ENCODE measurements around the gene FAM90A1.
"Not testable (repeated sequence)": the region's sequence is repeated elsewhere in the genome, so short reads cannot be mapped to it uniquely, and the experiment has no call there.

FAM90A1 gene

DNA sequence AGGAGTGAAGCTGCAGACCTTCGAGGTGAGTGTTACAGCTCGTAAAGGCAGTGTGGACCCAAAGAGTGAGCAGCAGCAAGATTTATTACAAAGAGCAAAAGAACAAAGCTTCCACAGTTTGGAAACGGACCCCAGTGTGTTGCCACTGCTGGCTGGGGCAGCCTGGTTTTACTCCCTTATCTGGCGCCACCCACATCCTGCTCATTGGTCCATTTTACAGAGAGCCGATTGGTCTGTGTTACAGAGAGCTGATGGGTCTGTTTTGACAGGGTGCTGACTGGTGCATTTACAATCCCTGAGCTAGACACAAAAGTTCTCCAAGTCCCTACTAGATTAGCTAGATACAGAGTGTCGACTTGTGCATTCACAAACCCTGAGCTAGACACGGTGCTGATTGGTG lies 24.2 kb upstream of the FAM90A1 start:
- H3K79me2 ChIP-seq (ENCODE audit: insufficient read depth, low read length); H3K4me3 ChIP-seq (ENCODE audit: insufficient read depth, low read length, poor library complexity, severe bottlenecking); H3K9ac ChIP-seq (ENCODE audit: low read length); H3K27ac ChIP-seq (ENCODE audit: low read depth, low read length); H3K9me2 ChIP-seq (replicated peaks; ENCODE audit: insufficient read depth, low read length); H3K4me2 ChIP-seq (ENCODE audit: low read depth, low read length, poor library complexity, severe bottlenecking); H3K36me3 ChIP-seq (ENCODE audit: low read length); H3K9me3 ChIP-seq (ENCODE audit: insufficient read depth, low read length); H4K20me1 ChIP-seq (ENCODE audit: low read depth, low read length); H2AFZ ChIP-seq (ENCODE audit: low read depth, low read length, severe bottlenecking); H3F3A ChIP-seq (ENCODE audit: insufficient read depth); H3K27me3 ChIP-seq (ENCODE audit: low read length): not testable (repeated sequence)

DNA sequence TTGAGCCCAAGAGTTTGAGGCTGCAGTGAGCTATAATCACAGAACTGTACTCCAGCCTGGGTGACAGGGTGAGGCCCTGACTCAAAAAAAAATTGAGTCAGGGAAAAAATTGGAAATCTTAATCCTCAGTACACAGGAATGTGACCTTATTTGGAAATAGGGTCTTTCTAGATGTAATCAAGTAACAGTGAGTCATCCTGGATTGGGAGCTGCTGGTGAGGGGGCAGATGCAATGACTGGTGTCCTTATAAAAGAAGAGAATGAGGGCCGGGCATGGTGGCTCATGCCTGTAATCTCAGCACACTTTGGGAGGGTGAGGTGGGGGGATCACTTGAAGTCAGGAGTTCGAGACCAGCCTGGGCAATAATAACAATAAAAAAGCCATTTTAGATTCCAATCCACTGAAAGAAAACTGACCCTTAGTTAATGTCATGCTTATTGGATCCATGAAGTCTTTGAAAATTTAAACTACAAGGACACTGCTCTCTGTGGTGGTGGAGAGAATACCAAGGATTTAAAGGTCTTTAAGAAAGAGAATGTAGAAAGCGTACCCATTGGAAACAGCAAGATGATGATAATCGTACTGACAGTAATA lies 19.6 kb upstream of the FAM90A1 start:
- not testable (repeated sequence) for H2AFZ ChIP-seq (ENCODE audit: low read depth, low read length, severe bottlenecking); H4K20me1 ChIP-seq (ENCODE audit: low read depth, low read length); H3K9me3 ChIP-seq (ENCODE audit: insufficient read depth, low read length); H3K4me3 ChIP-seq (ENCODE audit: insufficient read depth, low read length, poor library complexity, severe bottlenecking); H3K36me3 ChIP-seq (ENCODE audit: low read length); H3K9me2 ChIP-seq (replicated peaks; ENCODE audit: insufficient read depth, low read length); H3K79me2 ChIP-seq (ENCODE audit: insufficient read depth, low read length); H3K27ac ChIP-seq (ENCODE audit: low read depth, low read length); H3K4me2 ChIP-seq (ENCODE audit: low read depth, low read length, poor library complexity, severe bottlenecking); H3K27me3 ChIP-seq (ENCODE audit: low read length); H3K9ac ChIP-seq (ENCODE audit: low read length); H3F3A ChIP-seq (ENCODE audit: insufficient read depth)

DNA sequence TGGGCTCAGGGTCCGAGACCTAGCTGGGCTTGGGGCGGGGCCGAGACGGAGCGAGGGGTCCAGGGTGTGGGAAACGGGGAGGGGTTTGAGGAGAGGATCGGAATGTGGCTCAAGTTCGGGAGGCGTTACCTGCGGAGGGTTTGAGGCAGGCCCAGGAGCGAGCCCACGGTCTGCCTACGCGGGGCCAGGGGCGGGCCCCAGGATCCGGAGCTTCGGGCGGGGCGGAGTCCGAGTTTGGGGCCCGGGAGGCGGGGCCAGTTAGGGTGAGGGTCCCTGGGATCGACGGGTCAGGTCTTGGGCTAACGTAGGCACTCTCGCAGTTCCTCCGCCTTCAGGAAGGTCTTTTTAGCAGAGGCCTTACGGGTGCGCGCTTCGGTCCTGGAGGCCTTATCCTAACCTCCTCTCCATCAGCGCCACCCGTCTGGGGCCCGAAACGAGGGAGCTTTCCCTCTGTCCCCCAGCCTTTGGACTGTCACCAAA lies 16.3 kb upstream of the FAM90A1 start:
- H4K20me1 ChIP-seq (ENCODE audit: low read depth, low read length); H3K27me3 ChIP-seq (ENCODE audit: low read length); H3K79me2 ChIP-seq (ENCODE audit: insufficient read depth, low read length); H3K27ac ChIP-seq (ENCODE audit: low read depth, low read length); H3F3A ChIP-seq (ENCODE audit: insufficient read depth); H3K9me2 ChIP-seq (replicated peaks; ENCODE audit: insufficient read depth, low read length); H3K36me3 ChIP-seq (ENCODE audit: low read length); H3K9me3 ChIP-seq (ENCODE audit: insufficient read depth, low read length): not testable (repeated sequence)
- H2AFZ ChIP-seq (ENCODE audit: low read depth, low read length, severe bottlenecking): peak overlapping the region; percentile 96
- H3K4me3 ChIP-seq (ENCODE audit: insufficient read depth, low read length, poor library complexity, severe bottlenecking): peak overlapping the region; percentile 51
- peak overlapping the region; percentile 44; the same call in 1 of the 2 replicates for H3K9ac ChIP-seq (ENCODE audit: low read length)
- H3K4me2 ChIP-seq (ENCODE audit: low read depth, low read length, poor library complexity, severe bottlenecking): peak overlapping the region; percentile 53

DNA sequence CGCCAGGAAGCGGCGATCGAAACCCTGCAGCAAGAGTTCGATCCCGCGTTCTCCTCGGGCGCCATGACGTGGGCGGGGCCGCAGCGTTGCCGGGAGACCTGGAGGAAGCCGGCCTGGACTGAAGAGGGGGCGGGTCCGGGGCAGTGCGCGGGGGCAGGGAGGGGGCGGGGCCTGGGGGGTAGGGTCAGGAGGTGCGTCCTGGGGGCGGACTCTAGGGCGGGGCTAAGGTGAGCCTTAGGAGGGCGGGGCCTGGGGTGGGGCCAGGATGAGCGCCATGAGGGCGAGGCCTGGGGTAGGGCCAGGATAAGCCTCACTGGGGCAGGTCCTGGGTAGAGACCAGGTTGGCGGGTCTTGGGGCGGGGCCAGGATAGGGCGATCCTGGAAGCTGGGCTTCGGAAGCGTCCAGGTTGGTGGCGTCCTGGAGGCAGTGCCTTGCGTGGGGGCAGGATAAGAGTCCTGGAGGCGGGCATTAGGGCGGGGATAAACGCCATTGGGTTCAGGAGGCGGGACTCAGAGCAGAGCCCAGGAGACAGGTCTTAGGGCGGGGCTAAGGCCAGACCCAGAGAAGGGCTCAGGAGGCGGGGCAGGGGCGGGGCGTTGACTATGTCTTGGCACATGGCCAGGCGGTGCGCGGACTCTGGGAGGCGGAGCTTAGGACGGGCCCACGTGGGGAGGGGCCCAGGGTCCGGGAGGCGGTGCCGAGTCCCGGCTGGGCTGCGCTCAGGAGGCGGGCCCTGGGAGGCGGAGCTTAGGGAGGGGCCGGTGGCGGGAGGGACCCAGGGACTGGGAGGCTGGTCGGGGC lies 15.7 kb upstream of the FAM90A1 start:
- peak overlapping the region; percentile 96 for H2AFZ ChIP-seq (ENCODE audit: low read depth, low read length, severe bottlenecking)
- H3K4me2 ChIP-seq (ENCODE audit: low read depth, low read length, poor library complexity, severe bottlenecking): peak overlapping the region; percentile 53
- peak overlapping the region; percentile 51 for H3K4me3 ChIP-seq (ENCODE audit: insufficient read depth, low read length, poor library complexity, severe bottlenecking)

DNA sequence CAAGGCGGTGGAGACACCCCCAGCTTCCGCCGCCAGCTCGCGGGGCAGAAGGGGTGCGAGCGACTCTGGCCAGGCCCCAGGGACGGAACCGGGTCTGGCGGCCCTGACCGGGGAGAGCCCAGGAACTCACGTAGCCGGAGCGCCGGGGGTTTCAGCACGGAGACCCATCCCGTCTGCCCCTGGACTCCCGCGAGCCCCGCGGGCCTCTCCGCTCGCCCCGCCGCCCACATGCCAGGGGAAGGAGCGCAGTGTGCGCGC lies 15.1 kb upstream of the FAM90A1 start:
- H3K4me3 ChIP-seq (ENCODE audit: insufficient read depth, low read length, poor library complexity, severe bottlenecking); H3F3A ChIP-seq (ENCODE audit: insufficient read depth); H3K79me2 ChIP-seq (ENCODE audit: insufficient read depth, low read length); H4K20me1 ChIP-seq (ENCODE audit: low read depth, low read length); H2AFZ ChIP-seq (ENCODE audit: low read depth, low read length, severe bottlenecking); H3K9me2 ChIP-seq (replicated peaks; ENCODE audit: insufficient read depth, low read length); H3K27me3 ChIP-seq (ENCODE audit: low read length); H3K27ac ChIP-seq (ENCODE audit: low read depth, low read length); H3K9ac ChIP-seq (ENCODE audit: low read length); H3K9me3 ChIP-seq (ENCODE audit: insufficient read depth, low read length); H3K36me3 ChIP-seq (ENCODE audit: low read length): not testable (repeated sequence)
- peak overlapping the region; percentile 24 for H3K4me2 ChIP-seq (ENCODE audit: low read depth, low read length, poor library complexity, severe bottlenecking)

More for the DNA sequence above, 15.7 kb upstream of the FAM90A1 start:
- peak overlapping the region; percentile 44; the same call in 1 of the 2 replicates for H3K9ac ChIP-seq (ENCODE audit: low read length)
- H4K20me1 ChIP-seq (ENCODE audit: low read depth, low read length); H3K9me3 ChIP-seq (ENCODE audit: insufficient read depth, low read length); H3K36me3 ChIP-seq (ENCODE audit: low read length); H3K79me2 ChIP-seq (ENCODE audit: insufficient read depth, low read length); H3F3A ChIP-seq (ENCODE audit: insufficient read depth); H3K27ac ChIP-seq (ENCODE audit: low read depth, low read length); H3K9me2 ChIP-seq (replicated peaks; ENCODE audit: insufficient read depth, low read length); H3K27me3 ChIP-seq (ENCODE audit: low read length): not testable (repeated sequence)

DNA sequence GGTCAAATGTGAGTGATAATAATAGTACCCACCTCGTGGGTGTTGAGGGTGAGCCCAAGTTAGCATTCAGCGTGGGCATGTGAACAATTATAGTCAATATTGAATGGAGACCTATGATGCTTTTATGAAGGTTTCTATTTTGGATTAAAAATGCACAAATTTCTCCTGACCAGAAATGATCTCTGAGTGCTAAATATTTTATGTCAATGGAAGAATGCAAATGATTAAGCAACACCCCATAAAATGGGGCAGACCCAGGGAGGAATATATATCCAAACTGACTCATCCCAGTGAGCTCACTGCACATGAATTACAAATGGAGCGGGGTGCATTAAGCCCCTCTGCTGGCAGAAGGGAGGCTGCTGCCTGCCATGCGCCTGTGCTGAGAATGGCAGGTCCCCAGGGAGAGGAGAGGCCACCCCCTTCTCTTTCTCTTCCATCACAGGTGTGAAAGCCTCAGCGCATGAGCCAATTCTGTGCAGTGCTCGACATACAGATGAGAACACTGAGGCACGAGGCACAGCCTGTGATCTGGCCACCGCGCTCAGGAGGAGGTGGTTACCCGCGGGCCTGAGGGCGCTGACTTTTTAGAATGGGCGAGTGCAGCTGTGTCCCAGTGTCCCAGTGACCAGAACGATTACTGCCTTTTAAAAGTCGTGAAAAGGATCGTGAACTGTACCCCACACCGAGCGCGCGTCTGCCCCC lies 14.7 kb upstream of the FAM90A1 start:
- H3K9ac ChIP-seq (ENCODE audit: low read length); H3K4me3 ChIP-seq (ENCODE audit: insufficient read depth, low read length, poor library complexity, severe bottlenecking); H4K20me1 ChIP-seq (ENCODE audit: low read depth, low read length); H2AFZ ChIP-seq (ENCODE audit: low read depth, low read length, severe bottlenecking); H3K9me2 ChIP-seq (replicated peaks; ENCODE audit: insufficient read depth, low read length); H3F3A ChIP-seq (ENCODE audit: insufficient read depth); H3K36me3 ChIP-seq (ENCODE audit: low read length); H3K79me2 ChIP-seq (ENCODE audit: insufficient read depth, low read length); H3K27ac ChIP-seq (ENCODE audit: low read depth, low read length); H3K27me3 ChIP-seq (ENCODE audit: low read length); H3K9me3 ChIP-seq (ENCODE audit: insufficient read depth, low read length): not testable (repeated sequence)
- H3K4me2 ChIP-seq (ENCODE audit: low read depth, low read length, poor library complexity, severe bottlenecking): peak overlapping the region; percentile 24

DNA sequence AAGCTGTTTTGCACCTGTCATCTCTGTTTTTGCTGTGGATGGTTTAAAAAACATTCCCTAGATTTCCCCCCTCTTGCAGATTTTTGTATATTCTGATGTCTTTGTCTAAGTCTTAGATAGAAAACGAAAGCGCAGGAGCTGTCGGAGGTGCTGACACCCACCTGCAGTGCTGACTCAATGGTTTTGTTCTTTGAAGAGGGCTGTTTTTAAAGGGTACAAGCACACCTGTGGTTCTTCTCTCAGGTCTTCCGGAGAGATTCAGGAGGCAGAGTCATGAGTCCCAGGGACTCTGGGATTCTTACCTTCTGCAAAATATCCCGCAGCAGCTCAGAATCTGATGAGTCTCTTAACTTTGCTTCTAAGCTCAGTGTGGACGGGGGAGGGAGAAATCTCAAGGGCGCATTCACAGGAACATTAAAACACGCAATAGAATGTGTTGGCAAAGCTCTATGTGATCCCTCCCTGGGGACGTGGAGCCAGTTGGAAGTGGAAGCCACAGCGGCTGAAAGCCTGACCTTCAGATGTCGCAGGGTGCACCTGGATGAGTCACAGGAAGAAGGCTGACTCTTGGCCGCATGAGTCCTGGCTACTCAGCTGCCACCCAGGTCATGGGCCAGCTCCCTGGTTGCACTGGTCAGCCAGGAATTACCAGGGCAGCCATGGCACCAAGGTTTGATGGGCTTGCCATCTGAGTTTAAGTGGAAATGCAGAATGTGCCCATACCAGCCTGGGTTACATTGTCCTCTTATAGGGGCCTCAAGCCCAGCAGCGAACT lies 13.1 kb upstream of the FAM90A1 start:
- not testable (repeated sequence) for H3K9ac ChIP-seq (ENCODE audit: low read length); H3K9me2 ChIP-seq (replicated peaks; ENCODE audit: insufficient read depth, low read length); H3K27me3 ChIP-seq (ENCODE audit: low read length); H4K20me1 ChIP-seq (ENCODE audit: low read depth, low read length); H3K27ac ChIP-seq (ENCODE audit: low read depth, low read length); H2AFZ ChIP-seq (ENCODE audit: low read depth, low read length, severe bottlenecking); H3K4me2 ChIP-seq (ENCODE audit: low read depth, low read length, poor library complexity, severe bottlenecking); H3K4me3 ChIP-seq (ENCODE audit: insufficient read depth, low read length, poor library complexity, severe bottlenecking); H3K9me3 ChIP-seq (ENCODE audit: insufficient read depth, low read length); H3F3A ChIP-seq (ENCODE audit: insufficient read depth); H3K36me3 ChIP-seq (ENCODE audit: low read length); H3K79me2 ChIP-seq (ENCODE audit: insufficient read depth, low read length)
